HG03025 (cell line): ENCODE data around the gene CGAS.
"Not testable (repeated sequence)": the region's sequence is repeated elsewhere in the genome, so short reads cannot be mapped to it uniquely, and the experiment has no call there.

ENCODE experiments used
- ATAC-seq: cut with Tn5 transposase; IDR thresholded peaks from one replicate; pipeline ENCODE4 v1.9.1; 2021; ENCODE audit warnings: mild to moderate bottlenecking, moderate library complexity; ENCODE audit not compliant: unreplicated experiment, low FRiP score

Gene CGAS

DNA sequence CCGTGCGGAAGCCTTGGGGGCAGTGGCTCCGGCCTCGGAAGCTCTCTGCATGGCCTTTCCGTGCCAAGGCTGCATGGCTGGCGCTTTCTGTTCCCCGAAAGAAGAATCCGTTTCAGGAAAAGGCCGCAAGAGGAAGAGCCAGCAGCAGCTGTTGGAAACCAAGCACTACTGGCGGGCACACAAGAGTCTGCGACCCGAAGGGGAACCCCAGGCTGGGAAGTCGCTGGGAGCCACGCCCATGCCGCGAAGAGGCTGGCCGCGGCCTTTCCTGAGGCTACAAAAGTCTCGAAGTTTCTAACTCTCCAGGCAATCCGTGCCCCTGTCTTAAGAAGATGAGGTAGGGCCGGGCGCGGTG, at the start of gene CGAS:
Gene CGAS, minus strand, starts transcription at position 191 of the 355 bp plus-strand sequence. Its CDS starts 116 bp downstream, at position 75.
- ATAC-seq, result peak; percentile 67

DNA sequence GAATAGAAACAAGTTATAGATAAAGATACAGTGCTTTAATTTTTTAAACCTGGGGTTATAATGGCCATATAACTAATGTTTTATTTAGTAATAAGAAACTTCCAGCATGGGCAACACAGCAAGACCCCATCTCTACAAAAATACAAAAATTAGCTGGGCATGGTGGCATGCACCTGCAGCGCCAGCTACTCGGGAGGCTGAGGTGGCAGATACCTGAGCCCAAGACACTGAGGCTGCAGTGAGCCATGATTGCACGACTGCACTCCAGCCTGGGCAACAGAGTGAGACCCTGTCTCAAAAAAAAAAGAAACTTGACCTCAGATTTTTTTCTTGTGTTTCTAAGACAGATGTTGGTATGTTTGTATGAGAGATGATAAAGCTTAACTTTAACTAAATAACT, 45.8 kb upstream of the CGAS start:
- ATAC-seq, result no peak

GRCh38 chr6:73491377-73491776, 39.3 kb upstream of the CGAS start:
- ATAC-seq, result no peak

- no peak for ATAC-seq
Observed at GRCh38 chr6:73487473-73487872, 35.4 kb upstream of the CGAS start.

- ATAC-seq, result no peak
Observed at GRCh38 chr6:73484438-73484837, 32.3 kb upstream of the CGAS start.

- ATAC-seq, result no peak
Observed at GRCh38 chr6:73481969-73482368, 29.9 kb upstream of the CGAS start.

DNA sequence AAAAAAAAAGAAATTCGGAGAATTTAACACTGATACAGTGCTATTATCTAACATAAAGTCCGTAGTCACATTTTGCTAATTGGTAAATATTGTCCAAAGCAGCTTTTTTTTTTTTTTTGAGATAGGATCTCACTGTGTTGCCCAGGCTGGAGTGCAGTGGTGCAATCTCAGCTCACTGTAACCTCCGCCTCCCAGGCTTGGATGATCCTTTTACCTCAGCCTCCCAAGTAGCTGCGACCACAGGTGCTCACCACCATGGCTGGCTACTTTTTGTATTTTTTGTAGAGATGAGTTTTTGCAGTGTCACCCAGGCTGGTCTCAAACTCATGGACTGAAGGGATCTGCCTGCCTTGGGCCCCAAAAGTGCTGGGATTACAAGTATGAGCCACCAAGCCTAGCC, 25.3 kb upstream of the CGAS start:
- no peak for ATAC-seq

GRCh38 chr6:73476723-73477122, 24.6 kb upstream of the CGAS start:
- no peak for ATAC-seq

GRCh38 chr6:73471686-73472290, 19.7 kb upstream of the CGAS start:
- peak; percentile 89 for ATAC-seq

DNA sequence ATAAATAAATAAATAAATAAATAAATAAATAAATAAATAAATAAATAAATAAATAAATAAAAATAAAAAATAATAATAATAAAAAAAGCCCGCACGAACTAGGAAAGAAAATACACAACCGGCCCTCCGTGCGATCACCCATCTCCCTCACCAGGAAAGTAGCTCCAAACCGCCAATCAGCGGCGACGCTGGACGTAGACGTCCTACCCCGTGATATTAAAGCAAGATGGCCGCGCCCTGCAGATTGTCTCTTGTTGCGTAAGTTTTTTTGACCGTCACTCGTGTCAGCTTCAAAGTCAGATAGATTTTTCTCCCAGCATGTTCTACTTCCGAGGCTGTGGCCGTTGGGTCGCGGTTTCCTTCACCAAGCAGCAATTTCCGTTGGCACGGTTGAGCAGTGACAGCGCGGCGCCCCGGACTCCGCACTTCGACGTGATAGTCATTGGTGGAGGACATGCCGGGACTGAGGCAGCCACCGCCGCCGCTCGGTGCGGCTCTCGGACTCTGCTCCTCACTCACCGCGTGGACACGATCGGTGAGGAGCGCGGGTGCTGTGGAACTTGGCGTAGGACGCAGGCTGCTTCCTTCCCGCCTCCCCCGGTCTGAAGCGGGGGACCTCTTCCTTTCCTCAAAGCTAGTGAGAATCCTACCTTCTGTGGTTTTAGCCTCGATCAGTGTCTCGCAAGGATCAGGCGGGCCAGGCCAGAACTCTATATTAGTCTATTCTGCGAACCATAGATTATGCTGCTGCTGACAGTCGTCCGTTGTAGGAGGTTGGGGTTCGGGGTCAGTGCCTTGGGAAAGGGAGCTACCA, 9.6 kb upstream of the CGAS start, which contains the start of gene MTO1:
Gene MTO1, plus strand, starts transcription at position 201 of the 814 bp plus-strand sequence. Its CDS starts 118 bp downstream, at position 319.
- ATAC-seq, result peak; percentile 90

GRCh38 chr6:73460056-73460455, 8.0 kb upstream of the CGAS start:
- no peak for ATAC-seq

DNA sequence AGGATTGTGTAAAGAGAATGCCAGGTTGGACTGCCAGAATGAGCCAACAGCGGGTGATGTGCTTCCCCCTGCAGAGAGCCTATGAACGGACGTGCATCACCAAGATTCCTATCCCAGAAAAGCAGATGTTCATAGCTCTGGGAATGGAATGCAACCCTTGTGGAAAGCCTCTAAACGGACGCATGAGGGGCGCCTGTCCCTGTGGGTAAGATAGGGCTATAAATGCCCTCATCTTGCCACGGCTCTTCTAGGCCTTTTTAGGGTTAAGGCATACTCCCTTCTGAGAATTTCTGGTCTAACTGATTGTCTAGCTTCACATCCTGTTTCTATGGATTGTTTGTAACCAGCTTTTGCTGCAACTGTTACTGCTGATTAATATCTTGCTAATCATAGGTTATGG, 7.4 kb upstream of the CGAS start:
- not testable (repeated sequence) for ATAC-seq

DNA sequence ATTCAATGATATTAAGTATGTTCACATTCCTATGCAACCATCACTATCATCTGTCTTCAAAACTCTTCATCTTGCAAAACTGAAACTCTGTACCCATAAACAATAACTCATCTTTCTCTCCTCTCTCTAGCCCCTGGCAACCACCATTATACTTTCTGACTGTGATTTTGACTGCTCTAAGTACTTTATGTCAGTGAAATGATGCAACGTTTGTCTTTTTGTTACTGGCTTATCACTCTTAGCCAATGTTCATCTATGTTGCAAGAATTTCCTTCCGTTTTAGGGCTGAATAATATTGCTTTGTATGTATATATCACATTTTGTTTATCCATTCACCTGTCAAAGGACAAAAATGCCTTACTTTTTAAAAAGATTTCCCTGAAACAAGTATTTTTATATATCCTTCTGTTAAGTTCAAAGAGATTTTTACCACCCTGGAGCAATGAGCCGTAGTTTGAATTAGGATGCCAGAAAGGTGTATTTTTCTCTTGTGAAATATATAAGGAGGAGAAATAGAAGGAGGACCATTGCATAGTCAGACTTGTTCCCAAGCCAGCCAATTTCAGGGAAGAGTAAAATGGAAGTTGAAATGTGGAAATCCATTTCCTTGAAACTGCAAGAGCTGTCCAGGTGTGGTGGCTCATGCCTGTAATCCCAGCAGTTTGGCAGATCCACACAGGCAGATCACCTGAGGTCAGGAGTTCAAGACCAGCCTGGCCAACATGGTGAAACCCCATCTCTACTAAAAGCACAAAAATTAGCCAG, 4.0 kb upstream of the CGAS start:
- ATAC-seq, result no peak

GRCh38 chr6:73451223-73452106, 632 bp downstream of the CGAS start:
- peak; percentile 55 for ATAC-seq

DNA sequence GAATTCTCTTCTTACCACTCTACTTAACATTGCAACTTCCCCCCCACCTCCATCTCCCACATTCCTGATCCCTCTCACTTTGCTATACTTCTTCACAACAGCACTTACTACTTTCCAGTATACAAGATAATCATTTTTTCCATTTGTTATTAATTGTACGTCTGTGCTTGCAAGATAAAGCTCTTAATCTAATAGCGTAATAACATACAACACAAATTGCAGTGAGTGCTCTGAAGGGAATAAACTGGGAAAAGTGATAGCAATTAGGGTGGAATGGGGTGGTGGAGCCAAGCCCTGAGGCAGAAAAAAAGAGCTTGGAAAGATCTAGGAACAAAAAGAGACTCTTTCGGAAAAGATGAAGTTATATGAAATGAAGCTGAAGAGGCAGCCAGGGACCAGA, 8.5 kb downstream of the CGAS start:
- ATAC-seq, result no peak

DNA sequence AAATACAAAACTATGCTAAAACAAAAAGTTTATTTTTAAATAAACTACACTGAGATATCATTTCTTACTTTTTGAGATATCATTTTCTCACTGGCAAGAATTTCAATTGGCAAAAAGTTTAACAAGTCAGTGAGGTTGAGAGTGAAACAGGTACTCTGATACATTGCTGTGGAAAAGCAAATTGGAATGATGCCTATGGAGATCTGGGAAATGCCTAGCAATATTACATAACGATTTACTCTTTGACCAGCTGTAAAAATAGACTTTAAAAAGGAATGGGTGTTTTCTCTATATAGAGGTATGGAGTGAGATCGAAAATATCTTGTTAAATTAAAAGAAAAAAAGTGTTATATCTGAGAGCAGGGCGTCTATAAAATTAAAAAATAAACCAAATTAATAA, 16.9 kb downstream of the CGAS start:
- ATAC-seq, result no peak

GRCh38 chr6:73421534-73421933, 30.6 kb downstream of the CGAS start:
- no peak for ATAC-seq

DNA sequence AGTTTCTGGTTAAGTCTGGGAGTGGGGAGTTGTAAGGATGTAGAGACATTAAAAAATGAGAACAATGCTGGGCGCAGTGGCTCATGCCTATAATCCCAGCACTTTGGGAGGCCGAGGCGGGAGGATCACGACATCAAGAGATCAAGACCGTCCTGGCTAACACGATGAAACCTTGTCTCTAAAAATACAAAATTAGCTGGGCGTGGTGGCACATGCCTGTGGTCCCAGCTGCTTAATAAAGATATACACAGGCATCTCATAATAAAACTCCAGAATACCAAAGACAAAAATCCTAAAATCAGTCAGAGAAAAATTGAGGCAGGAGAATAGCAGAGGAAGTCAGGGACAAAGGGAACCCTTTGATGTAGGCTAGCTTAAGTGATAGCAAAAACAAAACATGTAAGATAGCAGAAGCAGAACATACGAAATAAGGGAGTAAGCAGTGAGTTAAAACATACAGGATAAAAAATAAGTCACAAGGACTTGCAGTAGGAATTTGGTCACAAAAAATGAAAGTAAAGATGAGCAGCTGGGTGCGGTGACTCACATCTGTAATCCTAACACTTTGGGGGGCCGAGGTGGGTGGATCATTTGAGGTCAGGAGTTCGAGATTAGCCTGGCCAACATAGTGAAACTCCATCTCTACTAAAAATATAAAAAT, 33.9 kb downstream of the CGAS start:
- ATAC-seq, result no peak

DNA sequence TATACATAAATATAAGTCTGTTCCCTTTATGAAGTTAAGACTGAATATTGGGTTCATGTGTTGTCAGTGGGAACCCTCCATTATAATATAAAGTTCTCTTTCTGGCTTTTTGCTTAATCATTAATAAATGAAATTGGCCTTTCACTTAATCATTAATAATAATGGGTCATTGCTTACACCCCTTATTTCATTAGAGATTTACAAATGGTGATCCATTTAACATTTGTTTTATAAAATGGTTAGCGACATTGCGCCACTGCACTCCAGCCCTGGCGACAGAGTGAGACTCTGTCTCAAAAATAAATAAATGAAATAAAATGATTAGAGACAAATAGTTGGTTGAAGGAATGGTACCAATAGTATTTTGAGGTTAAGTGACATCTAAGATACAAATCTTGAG, 39.0 kb downstream of the CGAS start:
- no peak for ATAC-seq

GRCh38 chr6:73409395-73409794, 42.7 kb downstream of the CGAS start:
- ATAC-seq, result no peak
